Hepatic stellate cell (primary cell): Measurements from ENCODE around the gene MPO.

ENCODE experiments used
- DNase-seq: peaks from one replicate; pipeline ENCODE4 v3.0.0; 2011; ENCODE audit warnings: low spot score

Gene MPO, protein sequence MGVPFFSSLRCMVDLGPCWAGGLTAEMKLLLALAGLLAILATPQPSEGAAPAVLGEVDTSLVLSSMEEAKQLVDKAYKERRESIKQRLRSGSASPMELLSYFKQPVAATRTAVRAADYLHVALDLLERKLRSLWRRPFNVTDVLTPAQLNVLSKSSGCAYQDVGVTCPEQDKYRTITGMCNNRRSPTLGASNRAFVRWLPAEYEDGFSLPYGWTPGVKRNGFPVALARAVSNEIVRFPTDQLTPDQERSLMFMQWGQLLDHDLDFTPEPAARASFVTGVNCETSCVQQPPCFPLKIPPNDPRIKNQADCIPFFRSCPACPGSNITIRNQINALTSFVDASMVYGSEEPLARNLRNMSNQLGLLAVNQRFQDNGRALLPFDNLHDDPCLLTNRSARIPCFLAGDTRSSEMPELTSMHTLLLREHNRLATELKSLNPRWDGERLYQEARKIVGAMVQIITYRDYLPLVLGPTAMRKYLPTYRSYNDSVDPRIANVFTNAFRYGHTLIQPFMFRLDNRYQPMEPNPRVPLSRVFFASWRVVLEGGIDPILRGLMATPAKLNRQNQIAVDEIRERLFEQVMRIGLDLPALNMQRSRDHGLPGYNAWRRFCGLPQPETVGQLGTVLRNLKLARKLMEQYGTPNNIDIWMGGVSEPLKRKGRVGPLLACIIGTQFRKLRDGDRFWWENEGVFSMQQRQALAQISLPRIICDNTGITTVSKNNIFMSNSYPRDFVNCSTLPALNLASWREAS

DNA sequence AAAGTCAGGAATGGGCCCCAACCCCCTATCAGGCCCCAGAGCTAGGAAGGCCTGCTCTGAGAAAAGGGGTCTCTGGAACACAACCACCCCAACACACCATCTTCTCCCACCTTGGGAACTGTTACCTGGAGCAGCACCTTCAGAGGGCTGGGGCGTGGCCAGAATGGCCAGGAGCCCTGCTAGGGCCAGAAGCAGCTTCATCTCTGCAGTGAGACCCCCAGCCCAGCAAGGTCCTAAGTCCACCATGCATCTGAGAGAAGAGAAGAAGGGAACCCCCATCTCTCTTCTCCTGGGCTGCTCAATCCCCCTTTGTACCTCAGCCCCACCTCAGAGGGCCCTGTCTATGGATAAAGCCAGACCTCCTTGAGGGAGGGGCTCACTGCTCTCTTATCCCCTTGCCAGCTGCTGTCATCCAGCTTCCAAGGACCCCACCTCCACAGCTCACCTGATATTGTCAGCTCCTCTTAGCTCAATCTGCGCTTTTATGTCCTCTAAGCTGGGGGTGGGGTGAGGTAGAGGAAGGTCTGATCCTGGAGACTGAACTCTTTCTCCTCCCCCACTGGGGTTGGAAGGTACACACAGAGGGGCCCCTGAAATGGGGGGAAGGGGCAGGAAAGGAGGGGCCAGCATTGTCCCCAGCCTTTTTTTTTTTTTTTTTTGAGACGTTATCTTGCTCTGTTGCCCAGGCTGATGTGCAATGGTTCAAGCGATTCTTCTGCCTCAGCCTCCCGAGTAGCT lies at the start of gene MPO:
MPO (minus strand) TSS at position 456 of the 738 bp plus-strand sequence; CDS start at position 279, 177 bp downstream.
- DNase-seq, result no peak

DNA sequence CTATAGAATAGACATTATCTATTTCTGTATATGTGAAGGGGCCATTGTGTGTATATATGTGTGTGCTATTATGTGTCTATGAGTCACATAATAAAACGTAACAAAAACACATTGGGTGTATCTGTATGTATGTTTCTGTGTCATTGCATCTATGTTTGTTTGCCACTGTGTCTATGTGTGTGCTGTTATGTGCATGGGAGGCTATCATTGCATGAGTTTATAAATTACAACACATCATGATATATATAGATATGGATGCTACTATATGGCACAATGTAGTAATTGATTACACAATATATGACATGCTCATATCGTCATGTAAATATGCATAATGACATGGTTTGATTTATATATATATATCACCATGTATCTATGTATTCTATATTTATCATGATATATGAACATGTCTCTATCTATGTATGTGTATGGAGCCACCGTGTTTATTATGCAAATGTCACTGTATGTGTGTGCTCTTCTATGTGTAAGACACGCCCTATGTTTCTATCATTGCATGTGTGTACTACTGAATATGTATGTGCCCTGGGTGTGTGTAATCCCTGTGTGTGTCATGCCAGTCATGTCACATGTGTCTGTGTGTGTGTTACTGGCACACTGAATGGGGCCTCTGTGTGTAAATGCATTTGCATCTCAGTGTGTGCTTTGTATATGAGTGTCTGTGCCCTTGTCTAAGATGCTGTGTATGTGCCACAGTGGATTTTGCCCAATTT lies 49.2 kb upstream of the MPO start:
- no peak for DNase-seq

DNA sequence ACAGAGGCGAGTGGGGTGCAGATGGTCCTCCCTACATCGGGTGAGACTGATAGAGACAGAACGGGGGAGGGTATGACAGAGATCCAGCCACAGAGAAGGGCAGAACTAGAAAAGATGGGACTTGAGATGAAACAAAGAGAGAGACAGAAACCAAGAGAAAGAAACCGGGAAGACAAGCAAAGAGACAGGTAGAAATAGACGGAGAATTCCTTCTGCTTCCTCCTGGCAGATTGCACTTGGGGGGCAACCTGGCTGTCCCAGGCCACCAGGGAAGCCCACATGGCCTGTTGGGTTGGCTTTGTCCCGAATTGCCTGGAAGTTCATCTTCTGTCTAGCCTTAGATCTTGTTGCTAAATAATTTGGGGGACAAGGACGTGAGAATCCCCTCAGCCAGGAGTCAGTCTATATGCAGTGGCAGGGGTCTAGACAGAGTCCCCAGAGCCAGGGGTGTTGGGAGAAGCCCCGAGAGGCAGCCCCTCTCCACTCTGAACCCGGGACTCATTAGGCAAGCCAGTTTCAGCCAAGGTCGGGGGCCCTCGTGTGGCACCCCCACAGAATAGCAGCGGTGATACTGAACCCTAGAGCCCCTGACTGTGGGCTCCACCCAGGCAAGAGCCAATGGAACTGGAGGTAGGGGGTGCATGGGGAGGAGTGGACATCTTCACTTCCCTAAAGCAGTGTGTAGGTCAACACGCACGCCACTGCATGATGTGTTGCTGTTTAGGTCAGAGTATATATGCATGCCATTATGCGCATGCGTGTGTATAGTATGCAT lies 48.5 kb upstream of the MPO start:
- DNase-seq, result no peak

DNA sequence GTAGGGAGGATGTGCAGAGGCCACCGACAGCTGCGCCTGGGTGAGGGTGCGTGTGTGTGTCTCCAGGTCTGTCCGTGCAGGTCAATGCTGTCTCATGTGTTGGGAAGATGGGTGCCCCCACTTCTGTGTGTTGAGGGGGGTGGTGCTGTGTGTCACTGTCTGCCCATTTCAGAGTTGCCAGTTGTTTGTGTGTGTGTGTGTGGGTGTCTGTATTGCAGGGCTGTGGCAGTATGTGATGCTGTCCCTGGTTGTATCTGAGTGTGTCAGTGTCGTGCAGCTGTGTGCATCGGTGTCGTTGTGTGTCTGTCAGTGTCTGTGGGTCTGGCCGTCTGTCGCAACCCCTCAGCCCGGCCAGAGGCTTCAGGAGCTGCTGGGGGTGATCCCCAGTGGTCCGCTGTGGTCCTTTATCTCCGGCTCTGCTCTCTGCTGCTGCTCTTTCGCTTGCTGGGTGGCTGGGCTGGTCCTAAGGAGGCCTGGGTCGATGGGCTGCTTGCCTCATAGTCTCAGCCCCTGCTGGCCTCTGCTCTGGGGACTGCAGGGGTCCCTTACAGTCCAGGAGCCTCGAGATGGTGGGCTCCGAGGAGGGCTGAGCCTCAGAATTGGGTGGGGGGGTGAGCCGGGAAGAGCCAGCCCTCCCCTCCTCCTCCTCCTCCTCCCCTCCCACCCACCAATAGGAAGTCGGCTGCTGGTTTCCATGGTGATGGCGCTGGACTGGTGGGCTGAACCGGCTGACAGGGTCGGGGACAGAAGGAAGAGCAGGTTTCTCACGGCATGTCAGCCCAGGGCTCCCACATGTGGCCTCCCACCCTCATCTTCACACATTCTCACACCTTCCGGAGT lies 47.7 kb upstream of the MPO start, which contains the start of gene TSPOAP1:
TSPOAP1 (minus strand) TSS at position 601 of the 840 bp plus-strand sequence. CDS start 875 bp downstream, outside the sequence.
- no peak for DNase-seq

DNA sequence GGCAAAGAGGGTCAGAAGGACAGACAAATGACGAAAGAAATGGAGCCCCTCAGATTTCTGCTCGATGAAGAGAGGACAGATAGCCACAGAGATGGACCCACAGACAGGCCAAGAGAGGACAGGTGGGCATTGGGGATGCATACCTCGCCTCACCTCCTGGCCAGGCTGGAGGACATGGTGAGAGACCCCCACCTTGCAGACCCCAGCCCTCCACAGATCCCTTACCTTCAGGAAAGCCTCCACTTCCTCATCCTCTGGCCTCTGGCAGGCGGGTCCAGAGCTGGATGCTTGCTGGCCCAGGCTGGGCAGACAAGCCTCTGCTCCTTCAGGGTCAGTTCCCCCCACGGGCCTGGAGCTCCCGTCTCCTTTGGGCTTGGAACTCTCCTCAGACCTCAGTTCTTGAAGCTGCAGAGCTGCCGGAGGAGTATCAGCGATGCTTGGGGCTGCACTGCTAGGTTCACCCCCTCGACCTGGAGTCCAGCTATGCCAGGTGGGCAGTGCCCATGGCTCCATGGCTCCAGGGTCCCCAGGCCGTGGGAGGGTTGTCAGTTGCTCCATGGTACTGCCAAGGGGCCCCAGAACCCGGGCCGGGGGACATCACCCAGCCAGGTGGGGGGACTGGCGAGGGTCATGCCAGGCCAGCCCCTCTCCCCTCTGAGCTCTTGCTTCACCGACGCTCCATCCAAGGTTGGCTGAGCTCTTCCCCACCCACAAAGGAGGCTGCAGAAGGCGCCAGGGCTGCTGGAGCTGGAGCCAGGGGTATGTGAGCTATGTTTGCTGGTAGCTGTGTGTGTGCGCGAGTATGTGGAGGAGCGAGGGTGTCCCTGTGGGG lies 46.8 kb upstream of the MPO start:
- no peak for DNase-seq

DNA sequence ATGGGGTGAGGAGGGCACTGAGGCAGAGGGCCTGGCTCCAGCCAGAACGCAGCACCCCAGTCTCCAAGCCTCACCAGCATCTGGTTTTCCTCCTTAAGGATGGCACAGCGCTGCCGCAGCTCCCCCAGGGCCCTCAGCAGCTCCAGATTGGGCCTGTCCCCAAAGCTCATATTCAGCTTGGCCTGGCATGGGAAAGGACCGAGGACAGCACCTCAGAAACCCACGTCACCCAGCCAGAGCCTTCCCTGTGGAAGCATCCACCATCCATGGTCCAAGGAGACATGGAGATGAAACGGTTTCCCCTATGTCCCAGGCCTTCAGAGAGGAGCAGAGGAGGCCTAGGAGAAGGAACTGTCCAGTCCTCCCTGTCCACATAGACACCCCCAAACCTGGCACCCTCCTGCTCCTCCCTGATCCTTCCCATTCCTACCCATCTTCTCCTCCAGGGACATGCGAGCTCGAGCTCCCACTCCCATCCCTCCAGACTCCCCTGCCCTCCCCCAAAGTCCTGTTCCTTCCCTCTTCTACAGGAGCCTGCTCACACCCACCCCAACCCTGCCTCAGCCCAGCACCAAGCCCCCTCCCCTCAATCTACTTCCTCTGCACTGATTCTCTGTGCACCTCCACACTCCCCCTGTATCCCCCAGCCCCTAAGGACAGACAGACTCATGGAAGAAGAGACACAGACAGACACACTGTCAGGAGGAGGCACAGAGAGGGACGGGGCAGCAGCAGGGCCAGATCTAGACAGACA lies 46.1 kb upstream of the MPO start:
- no peak for DNase-seq

DNA sequence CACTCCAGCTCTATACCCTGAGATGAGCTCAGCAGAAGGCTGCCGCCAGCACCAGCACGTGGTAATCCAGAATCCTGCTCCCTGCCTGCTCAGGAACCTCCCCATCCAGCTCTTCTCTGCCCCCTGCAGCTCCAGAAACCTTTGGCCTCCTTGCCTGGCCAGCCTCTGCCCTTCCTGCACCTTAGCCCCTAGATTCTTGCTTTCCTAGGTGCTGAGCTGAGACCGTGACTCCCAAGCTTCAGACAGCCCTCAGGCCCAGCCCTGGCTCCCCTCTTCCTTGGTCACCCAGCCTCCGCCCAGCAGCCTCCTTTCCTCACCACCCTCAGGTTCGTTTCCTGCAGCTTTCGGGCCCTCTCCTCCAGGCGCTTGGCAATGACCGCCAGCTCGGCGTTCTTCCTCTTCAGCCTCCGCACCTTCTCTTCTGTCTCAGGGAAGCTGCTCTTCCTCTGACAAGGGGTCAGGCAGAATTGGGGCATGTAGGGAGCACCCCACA lies 45.3 kb upstream of the MPO start:
- DNase-seq, result no peak

DNA sequence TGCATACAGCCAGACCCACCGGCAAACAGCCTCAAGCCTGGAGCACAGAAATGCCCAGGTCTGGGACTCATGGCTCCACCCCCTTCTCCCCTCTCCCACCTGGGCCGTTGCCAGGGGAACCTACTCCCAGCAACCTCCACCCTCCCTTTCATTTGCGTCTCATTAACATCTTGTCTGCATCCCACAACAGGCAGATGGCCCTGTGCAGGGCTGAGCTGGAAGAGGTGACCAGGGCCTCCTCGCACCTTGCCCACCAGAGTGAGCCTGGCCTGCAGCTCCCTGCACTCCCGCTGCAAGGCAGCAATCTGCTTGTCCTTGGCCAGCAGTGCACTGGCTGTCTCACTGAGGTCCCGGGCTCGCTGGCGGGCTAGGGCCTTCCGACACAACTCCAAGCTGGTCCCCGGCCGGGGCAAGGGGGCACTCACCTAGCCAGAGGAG lies 44.6 kb upstream of the MPO start:
- DNase-seq, result no peak

DNA sequence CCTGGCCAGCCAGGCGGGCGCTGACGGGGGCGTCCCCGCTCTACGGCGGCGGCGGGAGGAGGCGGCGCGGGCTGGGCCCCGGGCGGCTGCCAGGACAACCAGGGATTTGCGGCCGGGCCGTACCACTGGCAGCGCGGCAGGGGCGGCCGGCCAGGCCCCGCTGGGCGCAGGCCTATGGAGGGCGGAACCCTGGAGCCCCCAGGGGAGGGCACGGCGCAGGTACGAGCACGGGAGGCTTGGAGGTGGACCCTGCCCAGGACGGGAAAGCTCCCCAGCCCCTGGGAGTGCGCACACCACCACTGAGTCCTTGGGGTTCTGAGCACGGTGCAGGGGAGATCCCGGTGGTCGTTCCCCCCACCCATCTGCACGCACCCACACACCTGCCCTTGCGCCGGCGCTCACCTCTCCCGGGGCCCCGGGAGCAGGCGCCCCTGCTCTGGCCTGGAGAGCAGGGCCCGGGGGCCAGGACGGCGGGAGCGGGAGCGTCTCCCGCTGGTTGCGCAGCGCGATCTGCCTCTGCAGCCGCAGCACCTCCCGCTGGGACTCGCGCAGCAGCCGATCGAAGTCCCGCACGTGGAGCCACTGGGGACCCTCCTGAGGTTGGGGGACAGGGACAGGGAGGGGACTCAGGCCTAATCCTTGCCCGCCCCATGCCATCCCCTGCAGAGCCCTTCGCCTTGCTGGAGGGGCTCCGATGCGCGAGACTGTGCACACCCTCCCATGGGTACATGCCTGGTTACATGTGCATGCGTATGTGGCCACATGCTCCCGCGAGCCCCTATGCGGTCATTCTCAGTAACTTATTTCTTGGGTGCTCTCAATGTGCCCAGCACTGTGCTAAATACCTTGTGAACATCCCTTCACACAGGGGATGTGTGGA lies 43.9 kb upstream of the MPO start:
- DNase-seq, result no peak

DNA sequence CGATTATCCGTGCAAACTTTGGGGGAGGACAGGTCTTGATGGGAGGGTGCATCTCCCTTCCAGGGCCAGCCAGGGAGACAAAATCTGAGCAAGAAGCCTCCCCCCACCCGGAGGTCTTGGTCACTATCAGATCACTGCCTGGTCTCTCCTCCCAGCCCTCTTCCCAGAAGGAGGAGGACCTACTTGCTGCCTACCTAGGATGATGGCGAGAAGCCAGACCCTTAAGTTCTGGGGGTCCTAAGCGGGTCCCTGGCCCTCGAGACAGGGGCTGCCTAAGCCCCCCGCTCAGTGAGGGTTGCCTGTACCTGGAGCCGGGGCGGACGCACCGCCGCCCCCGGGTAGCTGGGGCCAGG lies 43.3 kb upstream of the MPO start:
- DNase-seq, result no peak

DNA sequence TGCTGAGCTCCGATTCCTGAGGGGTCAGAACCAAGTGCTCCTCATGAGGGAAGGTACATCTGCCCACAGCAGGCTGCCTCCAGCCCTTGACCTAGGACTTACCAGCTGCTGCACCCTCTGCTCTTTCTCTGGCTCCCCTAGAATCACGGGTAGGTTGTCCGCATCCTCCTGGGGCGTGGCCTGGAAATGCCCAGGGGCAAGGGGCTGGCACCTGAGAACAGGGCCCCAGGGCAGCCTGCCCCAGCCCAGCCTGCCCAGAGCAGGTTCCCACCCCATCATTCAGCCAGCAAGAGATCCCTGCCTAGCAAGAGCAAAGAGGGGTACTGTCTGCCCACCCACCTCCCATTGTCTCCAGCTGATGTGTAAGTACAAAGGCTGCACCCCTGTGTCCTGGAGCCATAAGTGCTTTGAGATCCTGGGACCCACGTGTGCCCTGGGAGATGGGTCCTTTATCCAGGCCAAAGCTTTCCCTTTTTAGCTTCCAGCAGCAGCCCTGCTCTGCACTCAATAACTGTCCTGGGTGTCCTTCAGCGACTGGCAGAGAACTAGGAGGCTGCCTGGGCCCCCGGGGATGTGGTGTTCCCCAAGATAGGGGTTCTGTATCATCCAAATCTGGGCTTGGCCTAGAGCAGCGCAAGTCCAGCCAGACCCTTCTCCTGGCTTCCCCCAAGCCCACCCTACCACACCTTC lies 42.8 kb upstream of the MPO start:
- no peak for DNase-seq

DNA sequence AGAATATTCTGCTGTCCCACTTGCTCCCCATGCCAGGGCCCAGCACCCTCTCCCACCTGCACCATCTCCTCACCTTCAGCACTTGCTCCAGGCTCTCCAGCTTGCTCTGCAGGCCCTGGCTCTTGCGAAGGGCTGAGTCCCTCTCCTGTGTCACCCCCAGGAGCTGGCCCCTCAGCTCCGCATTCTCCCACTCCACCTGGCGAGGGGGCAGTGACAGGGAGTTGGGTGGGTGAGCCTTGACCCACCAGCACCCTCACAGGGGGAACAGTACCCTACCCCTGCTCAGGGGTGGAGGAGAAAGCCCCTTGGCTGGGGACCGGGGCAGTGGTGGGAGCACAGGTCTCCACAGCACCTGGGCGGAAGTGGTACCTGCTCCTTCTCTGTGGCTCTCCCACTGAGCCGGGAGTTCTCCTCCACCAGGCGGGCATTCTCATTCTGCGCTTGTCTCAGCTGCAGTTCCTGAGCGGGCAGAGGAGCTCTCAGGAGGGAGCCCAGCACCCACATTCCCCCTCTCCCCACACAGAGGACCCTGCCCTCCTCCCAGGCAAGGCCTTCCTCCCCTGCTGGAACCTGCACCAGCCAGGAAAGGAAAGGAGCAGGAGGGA lies 41.9 kb upstream of the MPO start:
- no peak for DNase-seq

DNA sequence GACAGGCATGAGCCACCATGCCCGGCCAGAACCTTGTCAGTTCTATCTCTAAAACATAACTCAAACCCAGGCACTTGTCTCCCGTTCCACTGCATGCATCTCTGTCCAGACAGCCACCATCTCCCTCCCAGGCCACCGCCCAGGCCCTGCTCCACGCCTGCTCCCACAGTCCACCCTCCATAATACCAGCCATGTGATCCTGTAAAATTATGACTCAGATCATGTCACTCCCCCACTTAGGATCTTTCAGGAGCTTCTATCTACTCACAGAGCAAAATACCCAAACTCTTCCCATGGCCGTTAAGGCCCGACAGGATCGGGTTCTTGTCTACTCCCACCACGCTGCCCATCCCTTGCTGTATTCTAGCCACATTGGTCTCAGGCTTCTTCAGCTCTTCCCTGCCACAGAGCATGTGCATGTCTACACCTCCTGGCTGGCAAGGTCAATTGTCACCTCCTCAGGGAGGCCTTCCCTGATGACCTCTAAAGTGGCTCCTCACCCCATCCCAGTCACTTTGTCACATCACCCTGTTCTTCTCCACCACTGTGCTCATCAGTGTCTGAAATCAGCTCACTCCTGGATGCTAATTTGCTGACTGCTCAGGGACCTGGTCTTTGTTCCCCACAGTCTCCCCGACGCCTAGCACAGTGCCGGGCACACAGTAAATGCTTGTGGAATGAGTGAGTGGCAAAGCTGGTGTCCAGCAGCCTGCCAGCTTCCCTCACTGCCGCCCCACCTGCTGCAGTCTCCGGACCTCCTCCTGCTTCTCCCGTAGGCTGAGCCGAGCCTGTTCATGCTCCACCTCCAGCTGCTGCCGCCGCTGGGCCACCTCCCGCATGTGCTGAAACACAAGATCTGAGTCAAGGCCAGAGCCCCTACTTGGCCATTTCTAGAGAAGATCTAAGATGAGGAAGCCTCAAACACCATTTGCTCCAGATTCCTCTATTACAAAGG lies 41.1 kb upstream of the MPO start:
- DNase-seq, result no peak

DNA sequence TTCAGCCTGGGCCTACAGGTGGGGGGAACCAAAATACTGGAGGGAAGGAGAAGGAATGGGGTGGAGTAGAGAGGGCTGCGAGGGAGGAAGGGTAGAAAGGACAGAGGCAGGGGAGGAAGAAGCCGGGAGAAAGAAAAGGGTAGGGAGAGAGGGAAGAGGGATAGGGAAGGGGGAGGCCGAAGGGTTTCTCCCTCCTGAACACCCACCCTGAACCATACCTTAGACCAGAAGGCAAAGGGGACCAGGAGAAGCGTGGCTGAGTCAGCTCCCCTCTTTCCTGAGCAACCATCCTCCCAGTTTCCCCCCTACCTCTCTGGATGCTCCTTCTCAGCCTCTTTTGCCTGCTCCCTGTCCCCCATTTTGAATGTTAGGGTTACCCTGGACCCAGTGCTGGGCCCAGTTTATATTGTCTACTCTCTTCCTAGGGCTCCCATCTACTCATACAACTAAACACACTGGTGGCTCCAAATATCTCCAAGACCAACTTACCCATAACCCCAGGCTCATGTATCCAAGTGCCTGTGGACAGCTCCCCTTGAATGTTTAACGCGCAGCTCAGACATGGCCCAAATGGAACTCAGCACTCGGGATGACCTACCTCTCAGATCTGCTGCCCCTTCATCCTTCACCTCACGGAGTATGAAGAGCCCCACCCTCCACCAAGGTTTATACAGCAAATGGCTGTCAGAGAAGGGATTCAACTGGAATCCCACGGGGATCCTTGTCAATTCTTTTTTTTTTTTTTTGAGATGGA lies 40.0 kb upstream of the MPO start:
- DNase-seq, result no peak
